ENCODE data around the gene CPEB4.
A peak's percentile ranks its signal among the peaks of the same experiment; 100 is the strongest.

The CPEB4 gene

GRCh38 chr5:173920866-173921555, 32.9 kb downstream of the CPEB4 start:
- no peak overlapping the region for H3K4me3 ChIP-seq (replicated peaks; ENCODE audit: low read depth, low read length)
- TF ChIP-seq CTCF (IDR thresholded peaks at IDR 0.05; ENCODE audit: low read depth, low read length, missing control alignments) = no peak
- no peak for DNase-seq (ENCODE audit: extremely low read depth, low read depth)

- DNase-seq (ENCODE audit: extremely low read depth, low read depth) = no peak
These were observed 34.4 kb downstream of the CPEB4 start for GRCh38 chr5:173922527-173922926.

GRCh38 chr5:173923218-173924095, 35.3 kb downstream of the CPEB4 start:
- H3K4me3 ChIP-seq (replicated peaks; ENCODE audit: low read depth, low read length) = no peak overlapping the region
- no peak for TF ChIP-seq CTCF (IDR thresholded peaks at IDR 0.05; ENCODE audit: low read depth, low read length, missing control alignments)
- DNase-seq (ENCODE audit: extremely low read depth, low read depth) = no peak

More at GRCh38 chr5:173922527-173922926, 34.4 kb downstream of the CPEB4 start:
- H3K4me3 ChIP-seq (replicated peaks; ENCODE audit: low read depth, low read length) = no peak overlapping the region
- TF ChIP-seq CTCF (IDR thresholded peaks at IDR 0.05; ENCODE audit: low read depth, low read length, missing control alignments) = no peak

- DNase-seq (ENCODE audit: extremely low read depth, low read depth) = no peak
- no peak overlapping the region for H3K4me3 ChIP-seq (replicated peaks; ENCODE audit: low read depth, low read length)
- TF ChIP-seq CTCF (IDR thresholded peaks at IDR 0.05; ENCODE audit: low read depth, low read length, missing control alignments) = no peak
These were observed 36.8 kb downstream of the CPEB4 start for GRCh38 chr5:173924899-173925298.

- no peak overlapping the region for H3K4me3 ChIP-seq (replicated peaks; ENCODE audit: low read depth, low read length)
- peak; percentile 63 for TF ChIP-seq CTCF (IDR thresholded peaks at IDR 0.05; ENCODE audit: low read depth, low read length, missing control alignments)
- DNase-seq (ENCODE audit: extremely low read depth, low read depth) = no peak
These were observed 37.4 kb downstream of the CPEB4 start for GRCh38 chr5:173925449-173926071.

GRCh38 chr5:173926359-173926758, 38.2 kb downstream of the CPEB4 start:
- no peak overlapping the region for H3K4me3 ChIP-seq (replicated peaks; ENCODE audit: low read depth, low read length)
- TF ChIP-seq CTCF (IDR thresholded peaks at IDR 0.05; ENCODE audit: low read depth, low read length, missing control alignments) = no peak
- no peak for DNase-seq (ENCODE audit: extremely low read depth, low read depth)
